HG03108 (cell line): ENCODE results near the gene CTRB1.
"Not testable (repeated sequence)": the region's sequence is repeated elsewhere in the genome, so short reads cannot be mapped to it uniquely, and the experiment has no call there.

Experiments
- ATAC-seq: cut with Tn5 transposase; IDR thresholded peaks from one replicate; pipeline ENCODE4 v1.9.1; 2021; ENCODE audit warnings: moderate library complexity; ENCODE audit not compliant: unreplicated experiment

The CTRB1 gene

DNA sequence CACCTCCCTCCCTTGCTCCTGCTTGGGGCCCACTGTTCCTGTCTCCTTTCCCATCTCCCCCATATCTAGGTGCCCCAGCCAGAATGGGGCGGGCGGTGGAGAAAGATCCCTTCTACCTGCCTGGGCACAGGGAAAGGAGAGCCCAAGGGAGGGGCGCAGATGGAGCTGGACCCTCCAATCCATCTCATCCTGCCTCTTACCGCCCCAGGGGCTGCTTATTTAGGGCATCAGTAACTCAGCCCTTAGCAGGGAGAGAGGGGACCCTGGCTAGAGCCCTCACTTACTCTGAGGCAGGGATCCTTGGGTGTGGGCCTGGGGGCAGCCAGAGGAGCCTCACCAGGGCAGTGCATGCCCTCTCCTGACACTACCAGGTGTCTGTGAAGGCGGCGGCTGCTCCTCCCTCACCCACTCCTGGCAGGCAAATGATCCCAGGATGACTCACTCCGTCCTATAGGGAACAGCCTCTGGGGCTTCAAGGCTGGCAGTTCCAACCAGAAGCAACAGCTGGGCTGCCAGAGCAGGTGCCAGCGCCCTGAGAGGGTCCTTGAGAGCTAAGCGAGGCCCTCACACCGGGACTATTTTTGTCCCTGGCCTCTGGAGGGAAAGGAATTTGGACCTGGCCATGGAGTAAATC, 49.0 kb downstream of the CTRB1 start:
- ATAC-seq: no peak

DNA sequence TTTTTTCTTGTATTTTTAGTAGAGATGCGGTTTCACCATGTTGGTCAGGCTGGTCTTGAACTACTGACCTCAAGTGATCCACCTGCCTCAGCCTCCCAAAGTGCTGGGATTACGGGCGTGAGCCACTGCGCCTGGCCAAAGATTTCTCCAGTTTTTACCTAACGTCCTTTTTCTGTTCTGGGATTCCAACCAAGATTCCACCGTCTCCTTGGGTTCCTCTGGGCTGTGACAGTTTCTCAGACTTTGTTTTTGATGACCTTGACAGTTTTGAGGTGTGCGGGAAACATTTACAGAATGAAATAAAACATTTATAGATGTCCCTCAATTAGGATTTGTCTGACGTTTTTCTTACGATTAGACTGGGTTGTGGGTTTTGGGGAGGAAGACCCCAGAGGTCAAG, 50.6 kb downstream of the CTRB1 start:
- ATAC-seq: not testable (repeated sequence)

DNA sequence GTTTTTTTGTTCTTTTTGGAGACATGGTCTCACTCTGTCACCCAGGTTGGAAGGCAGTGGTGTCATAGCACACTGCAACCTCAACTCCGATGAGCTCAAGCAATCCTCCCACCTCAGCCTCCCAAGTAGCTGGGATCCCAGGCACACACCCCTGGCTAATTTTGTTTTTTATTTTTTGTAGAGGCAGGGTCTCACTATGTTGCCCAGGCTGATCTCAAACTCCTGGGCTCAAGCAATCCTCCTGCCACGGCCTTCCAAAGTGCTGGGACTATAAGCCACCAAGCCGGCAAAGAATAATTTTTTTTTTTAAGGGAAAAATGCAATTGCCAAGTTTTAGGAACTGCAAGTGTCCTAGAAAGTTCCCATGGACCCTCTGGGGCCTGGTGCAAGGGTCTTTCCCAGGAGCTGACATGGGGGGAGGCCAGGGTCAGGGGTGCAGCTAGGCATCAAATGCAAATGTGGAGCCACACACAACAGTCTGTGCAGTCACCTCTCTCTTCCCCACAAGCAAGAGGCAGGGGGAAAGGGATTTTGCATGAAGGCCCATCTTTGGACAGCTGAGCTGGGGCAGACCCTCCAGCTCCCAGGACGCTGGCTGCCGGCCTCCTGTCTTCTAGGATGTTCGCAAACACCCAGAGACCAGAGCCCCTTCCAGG, 52.8 kb downstream of the CTRB1 start:
- no peak for ATAC-seq

DNA sequence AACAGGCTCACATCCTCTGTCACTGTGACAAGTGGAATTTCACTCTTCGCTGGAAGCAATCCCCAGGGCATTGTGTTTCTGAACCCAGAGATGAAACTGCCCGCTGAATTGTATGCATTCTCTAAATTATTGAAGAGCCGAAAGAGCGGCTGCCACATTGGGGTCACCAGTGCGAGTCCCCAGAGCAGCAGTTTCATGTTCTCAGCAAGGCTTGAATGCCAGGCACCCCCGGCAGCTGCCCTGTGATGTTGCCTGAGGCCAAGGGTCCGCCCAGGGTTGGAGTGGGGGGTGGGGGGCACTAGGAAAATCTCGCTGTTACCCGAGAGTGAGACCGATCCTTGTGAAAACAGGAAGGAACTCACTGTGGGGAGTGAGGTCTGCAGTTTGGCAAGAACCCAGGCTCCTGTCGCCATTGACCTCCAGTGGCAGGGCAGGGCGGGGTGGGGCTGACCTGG, 53.3 kb downstream of the CTRB1 start:
- no peak for ATAC-seq

DNA sequence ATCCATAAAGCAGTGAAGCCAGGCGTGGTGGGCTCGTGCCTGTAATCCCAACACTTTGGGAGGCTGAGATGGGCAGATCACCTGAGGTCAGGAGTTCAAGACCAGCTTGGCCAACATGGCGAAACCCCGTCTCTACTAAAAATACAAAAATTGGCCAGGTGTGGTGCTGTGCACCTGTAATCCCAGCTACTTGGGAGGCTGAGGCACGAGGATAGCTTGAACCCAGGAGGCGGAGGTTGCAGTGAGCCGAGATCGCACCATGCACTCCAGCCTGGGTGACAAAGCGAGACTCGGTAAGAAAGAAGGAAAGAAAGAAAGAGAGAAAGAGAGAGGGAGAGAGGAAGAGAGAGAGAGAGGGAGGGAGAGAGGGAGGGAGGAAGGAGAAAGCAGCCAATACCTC, 53.8 kb downstream of the CTRB1 start:
- ATAC-seq: not testable (repeated sequence)

DNA sequence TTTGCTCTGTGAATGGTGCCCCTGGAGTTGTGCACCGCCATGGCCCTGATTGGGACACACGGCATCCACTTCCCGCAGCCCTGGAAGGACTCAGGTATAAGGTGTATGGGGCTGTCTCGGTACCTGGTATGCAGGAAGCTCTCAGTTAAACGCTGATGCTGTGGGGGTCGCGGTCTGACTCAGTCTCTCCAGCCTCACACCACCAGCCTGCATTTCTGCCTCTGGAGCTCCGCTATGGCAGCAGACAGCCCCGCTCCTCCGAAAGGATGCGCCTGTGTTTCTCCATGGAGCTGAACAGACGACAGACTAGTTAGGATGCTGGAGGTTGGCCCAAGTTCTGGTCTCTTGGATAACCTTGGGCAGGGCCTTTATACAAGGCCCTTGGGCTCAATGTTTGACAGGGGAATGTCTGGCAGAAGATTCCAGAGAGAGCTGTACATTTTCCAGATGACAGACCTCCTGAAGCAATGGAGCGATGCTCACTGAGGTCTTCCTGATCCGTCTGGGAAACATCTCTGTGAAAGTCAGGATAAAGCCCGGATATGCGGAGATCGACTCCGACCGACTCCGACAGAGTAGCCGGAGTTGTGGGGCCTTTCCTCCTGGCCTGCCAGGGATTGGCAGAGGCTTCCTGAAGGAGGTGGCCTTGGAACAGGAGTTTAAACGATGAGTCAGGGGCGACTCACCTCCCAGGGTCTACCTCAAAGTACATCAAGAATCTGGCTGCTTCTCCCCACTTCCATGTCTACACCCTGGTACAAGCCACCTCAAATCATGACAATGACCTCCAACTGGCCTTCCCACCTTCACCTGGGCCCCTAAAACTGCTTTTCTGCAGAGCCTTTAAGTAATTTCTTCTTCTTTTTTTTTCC, 54.5 kb downstream of the CTRB1 start:
- no peak for ATAC-seq
